ENCODE measurements around the gene ZNF697.

The ZNF697 gene

GRCh38 chr1:119602169-119602568 lies 45.9 kb downstream of the ZNF697 start:
- no peak overlapping the region for H3K4me3 ChIP-seq (ENCODE audit: control insufficient read depth, low read depth, low read length)
- TF ChIP-seq CTCF (conservative IDR thresholded peaks at IDR 0.05; ENCODE audit: control insufficient read depth, insufficient read depth, low read depth, low read length), result no peak
- DNase-seq (ENCODE audit: low read depth), result no peak

DNA sequence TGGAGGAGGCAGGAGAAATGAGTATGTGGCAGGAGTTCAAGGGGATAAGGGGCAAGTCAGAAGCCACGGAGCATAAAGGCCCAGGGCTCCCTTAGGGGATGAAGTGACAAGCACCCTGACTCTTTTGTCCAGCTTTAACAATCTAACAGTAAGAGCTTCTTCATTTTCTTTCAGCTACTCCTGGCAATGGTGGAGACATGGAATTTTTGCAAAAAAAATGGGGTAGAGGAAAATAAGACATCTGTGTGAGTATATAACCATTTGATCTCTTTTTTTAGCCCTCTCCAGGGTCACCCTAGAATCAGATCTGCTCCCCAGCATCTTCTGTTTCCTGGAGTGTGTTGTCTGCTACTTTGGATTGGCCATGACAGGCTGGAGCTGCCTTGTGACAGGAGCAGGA lies 47.1 kb downstream of the ZNF697 start:
- no peak for DNase-seq (ENCODE audit: low read depth)
- TF ChIP-seq CTCF (conservative IDR thresholded peaks at IDR 0.05; ENCODE audit: control insufficient read depth, insufficient read depth, low read depth, low read length), result no peak
- H3K4me3 ChIP-seq (ENCODE audit: control insufficient read depth, low read depth, low read length), result no peak overlapping the region

- no peak for DNase-seq (ENCODE audit: low read depth)
- no peak for TF ChIP-seq CTCF (conservative IDR thresholded peaks at IDR 0.05; ENCODE audit: control insufficient read depth, insufficient read depth, low read depth, low read length)
- H3K4me3 ChIP-seq (ENCODE audit: control insufficient read depth, low read depth, low read length), result no peak overlapping the region
Measured at GRCh38 chr1:119600561-119600960, 47.5 kb downstream of the ZNF697 start.

DNA sequence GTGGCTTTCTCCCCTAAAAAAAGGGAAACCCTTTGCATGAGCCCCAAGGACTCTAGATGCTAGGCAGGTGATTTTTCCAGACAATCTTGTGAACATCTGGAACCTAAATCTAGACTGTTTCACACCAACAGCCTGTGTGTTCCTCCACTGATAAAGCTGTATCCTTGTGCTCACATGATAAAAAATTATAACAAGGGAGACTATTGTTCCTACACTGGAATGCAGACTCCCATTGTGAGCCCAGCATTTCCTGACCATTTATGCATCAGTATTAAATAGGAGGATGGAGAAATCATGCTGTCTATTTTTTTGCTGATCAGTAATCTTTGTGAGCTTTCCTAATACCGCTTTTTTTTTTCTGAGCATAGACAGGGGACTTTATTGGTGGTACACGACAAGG lies 52.5 kb downstream of the ZNF697 start:
- no peak overlapping the region for H3K4me3 ChIP-seq (ENCODE audit: control insufficient read depth, low read depth, low read length)
- no peak for TF ChIP-seq CTCF (conservative IDR thresholded peaks at IDR 0.05; ENCODE audit: control insufficient read depth, insufficient read depth, low read depth, low read length)
- DNase-seq (ENCODE audit: low read depth), result no peak

- no peak overlapping the region for H3K4me3 ChIP-seq (ENCODE audit: control insufficient read depth, low read depth, low read length)
- DNase-seq (ENCODE audit: low read depth), result no peak
- no peak for TF ChIP-seq CTCF (conservative IDR thresholded peaks at IDR 0.05; ENCODE audit: control insufficient read depth, insufficient read depth, low read depth, low read length)
Measured at GRCh38 chr1:119595168-119595567, 52.9 kb downstream of the ZNF697 start.

DNA sequence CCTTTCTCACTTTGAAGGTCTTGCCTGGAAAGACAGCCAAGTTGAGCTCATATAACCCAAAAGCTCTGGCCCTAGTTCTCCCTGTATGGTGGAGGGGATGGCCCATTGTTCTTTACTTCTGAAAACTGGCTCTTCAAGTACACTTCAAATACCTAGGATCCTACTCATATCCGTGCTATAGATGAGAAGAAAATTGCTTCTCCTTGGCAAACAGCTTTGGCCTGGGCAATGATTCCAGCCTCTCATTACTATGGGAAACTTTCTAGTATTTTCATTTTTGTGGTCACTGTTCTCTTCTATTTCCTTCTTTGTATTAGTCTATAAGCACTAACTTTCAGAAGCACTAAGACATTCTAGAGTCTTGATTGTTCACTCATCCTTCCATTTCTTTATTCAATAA lies 53.7 kb downstream of the ZNF697 start:
- TF ChIP-seq CTCF (conservative IDR thresholded peaks at IDR 0.05; ENCODE audit: control insufficient read depth, insufficient read depth, low read depth, low read length), result no peak
- H3K4me3 ChIP-seq (ENCODE audit: control insufficient read depth, low read depth, low read length), result no peak overlapping the region
- no peak for DNase-seq (ENCODE audit: low read depth)

GRCh38 chr1:119593805-119594204 lies 54.3 kb downstream of the ZNF697 start:
- H3K4me3 ChIP-seq (ENCODE audit: control insufficient read depth, low read depth, low read length), result no peak overlapping the region
- no peak for DNase-seq (ENCODE audit: low read depth)
- no peak for TF ChIP-seq CTCF (conservative IDR thresholded peaks at IDR 0.05; ENCODE audit: control insufficient read depth, insufficient read depth, low read depth, low read length)
